HG02970 (cell line): ENCODE measurements around the gene PWWP2B.
"Not testable (repeated sequence)": the region's sequence is repeated elsewhere in the genome, so short reads cannot be mapped to it uniquely, and the experiment has no call there.

Source experiments
- ATAC-seq: cut with Tn5 transposase; IDR thresholded peaks from one replicate; pipeline ENCODE4 v1.9.1; 2021; ENCODE audit warnings: mild to moderate bottlenecking, moderate library complexity, moderate number of reproducible peaks; ENCODE audit not compliant: unreplicated experiment, low FRiP score

The PWWP2B gene

DNA sequence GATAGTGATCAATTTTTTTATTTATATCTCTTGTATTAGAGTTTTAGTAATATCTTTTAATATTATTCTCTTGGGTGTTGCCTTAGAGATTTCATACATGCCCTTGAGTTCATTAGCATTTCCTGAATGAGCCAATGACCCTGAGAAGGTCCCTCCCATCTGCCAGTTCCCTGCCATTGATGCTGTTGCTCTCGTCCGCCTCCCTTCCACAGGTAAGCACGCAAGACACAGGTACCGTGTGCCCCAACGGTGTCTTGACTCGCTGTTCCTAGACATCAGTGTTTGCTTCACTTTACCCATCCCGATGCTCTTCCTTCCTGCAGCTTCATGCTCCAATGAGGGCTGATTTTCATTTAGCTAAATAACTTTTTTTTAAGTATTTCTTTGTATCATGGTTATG lies 19.7 kb upstream of the PWWP2B start:
- ATAC-seq: no peak

DNA sequence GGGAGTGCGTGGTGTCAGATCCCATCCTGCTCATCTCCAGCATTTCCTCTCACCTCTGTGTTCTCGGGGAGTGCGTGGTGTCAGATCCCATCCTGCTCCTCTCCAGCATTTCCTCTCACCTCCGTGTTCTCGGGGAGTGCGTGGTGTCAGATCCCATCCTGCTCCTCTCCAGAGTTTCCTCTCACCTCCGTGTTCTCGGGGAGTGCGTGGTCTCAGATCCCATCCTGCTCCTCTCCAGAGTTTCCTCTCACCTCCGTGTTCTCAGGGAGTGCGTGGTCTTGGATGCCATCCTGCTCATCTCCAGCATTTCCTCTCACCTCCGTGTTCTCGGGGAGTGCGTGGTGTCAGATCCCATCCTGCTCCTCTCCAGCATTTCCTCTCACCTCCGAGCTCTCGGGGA lies 18.0 kb upstream of the PWWP2B start:
- ATAC-seq: not testable (repeated sequence)

DNA sequence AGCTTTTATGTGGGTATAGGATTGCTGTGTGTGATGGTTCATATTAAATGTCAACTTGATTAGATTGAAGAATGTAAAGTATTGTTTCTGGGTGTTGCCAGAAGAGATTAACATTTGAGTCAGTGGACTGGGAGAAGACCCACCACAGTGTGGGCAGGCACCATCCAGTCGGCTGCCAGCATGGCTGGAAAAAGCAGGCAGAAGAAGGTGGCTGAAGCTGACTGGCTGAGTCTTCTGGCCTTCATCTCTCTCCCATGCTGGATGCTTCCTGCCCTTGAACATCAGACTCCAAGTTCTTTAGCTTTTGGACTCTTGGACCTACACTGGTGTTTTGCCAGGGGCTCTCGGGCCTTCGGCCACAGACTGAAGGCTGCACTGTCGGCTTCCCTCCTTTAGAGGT lies 16.0 kb upstream of the PWWP2B start:
- ATAC-seq: not testable (repeated sequence)

DNA sequence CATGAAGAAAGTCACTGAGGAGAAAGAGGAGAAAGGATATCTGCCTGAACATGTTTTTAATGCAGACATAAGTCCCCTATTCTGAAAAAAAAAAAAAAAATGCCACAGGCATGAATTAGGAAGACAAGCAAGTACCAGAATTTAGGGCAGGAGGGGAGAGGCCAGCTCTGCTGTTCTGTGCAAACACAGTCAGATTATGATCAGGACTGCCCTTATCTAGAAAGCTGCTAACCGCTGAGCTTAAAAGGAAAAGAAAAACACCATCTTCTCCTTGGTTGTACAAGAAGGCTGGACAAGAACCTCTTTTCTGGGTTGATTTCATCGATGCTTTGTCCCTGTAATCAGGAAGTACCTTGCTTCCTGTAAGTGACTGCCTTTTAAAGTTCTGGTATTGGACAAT lies 15.3 kb upstream of the PWWP2B start:
- no peak for ATAC-seq

DNA sequence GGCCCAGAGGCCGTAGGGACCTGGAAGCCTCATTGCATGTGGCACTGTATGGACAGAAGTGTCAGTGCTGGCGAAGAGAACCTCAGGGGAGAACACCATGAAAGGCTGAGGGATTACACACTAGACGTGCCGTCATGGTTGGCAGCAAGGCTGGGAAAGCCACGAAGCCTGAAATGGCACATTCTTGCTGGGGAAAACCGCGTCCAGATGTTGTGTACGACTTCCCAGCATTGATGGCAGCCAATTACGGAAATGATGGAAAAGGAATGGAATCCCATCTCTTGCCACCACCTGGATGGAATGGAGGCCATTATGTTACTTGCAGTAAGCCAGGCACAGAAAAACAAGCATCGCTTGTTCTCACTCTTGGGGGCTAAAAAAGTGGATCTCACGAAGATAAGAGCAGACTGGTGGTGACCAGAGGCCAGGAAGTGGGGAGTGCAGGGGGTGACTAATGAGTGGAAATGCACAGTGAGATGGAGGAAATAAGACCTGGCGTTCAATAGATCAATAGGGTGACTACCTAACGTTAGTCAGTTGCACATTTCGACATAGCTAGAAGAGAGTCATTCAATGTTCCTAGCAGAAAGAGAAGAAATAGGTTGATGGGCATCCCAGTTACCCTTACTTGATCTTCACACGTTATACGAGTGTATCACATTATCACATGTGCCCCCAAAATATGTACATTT lies 14.6 kb upstream of the PWWP2B start:
- ATAC-seq: no peak

DNA sequence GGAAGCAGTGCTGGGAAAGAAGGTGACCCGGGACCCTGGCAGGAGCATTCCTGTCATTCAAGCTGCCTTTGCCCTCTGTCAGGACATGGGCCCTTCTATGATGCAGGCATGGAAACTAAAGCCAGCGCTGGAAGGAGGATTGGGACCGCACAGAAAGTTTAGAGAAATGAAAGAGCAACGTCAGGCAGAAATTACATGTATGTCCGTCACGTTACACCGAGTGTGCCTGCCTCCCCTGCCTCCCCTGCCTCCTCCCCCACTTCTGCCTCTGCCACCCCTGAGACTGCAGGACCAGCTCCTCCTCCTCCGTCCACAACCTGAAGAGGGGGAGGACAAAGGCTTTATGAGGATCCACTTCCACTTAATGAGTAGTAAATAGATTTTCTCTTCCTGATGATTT lies 13.9 kb upstream of the PWWP2B start:
- ATAC-seq: no peak

DNA sequence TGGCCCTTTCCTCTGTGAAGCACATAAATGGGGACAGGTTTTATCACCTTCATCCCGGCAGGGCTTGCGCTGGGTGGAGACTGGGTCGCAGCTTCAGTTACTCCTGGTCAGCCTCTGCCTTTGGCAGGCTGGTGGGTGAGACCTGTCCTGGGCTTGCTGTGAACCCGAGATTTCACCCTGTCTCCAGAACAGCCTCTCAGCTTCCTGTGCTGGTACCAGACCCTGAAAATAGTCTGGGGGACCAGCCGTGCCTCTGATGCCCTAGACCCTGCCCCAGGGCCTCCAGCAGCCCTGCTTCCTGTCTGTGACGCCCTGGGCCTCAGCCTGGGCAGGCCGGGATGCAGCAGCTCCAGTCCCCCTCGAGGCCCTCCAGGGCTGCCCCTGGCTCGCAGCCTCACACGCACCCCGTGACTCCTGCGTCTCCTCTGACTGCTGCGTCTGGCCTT lies 13.2 kb upstream of the PWWP2B start:
- ATAC-seq: no peak

DNA sequence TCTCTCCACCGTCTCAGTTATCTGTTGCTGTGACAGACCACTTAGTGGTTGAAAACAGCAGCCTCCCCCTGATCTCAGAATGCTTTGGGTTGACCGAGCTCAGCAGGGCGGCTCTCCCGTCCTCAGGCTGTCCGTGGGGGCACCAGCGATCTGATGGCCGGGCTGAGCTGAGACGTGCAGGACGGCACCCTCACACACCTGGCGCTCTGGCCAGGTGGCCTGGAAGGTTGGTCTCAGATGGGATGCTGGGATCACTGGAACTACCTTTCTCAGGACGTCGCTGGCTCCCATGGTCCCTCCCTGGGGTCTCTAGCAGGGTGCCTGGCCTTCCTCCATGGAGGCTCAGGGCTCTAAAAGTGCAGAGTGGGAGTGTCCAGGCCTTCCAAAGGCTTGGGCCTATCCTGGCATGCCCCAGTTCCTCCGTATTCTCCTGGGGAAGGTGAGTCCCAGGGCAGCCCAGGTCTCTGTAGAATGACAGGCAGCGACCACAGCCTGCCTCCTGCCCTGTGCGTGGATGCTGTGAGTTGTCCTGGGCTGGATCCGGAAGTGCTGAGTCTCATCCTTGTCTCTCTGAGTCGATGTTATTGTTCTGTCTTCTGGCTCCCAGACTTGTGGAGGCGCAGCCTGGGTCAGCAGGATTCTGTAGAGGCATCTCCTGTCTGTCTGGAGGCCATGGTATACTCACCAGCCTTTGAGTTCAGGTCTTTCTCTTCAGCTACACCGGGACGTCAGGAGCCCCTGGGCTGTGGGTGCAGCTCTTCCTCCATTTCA lies 12.2 kb upstream of the PWWP2B start:
- no peak for ATAC-seq

DNA sequence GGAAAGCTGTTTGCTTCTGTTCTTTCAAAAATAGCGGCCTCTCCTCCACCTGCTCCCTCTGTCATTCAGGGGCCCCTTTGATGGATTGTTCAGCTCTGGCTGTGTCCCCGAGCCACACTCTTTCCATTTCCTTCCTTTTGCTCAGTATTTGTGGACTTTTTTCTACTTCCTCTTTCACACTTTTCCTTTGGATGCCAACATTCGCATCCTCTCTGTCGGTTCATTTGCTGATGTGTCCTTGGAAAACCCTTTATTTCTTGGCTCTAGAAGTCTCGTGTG lies 11.7 kb upstream of the PWWP2B start:
- ATAC-seq: no peak

DNA sequence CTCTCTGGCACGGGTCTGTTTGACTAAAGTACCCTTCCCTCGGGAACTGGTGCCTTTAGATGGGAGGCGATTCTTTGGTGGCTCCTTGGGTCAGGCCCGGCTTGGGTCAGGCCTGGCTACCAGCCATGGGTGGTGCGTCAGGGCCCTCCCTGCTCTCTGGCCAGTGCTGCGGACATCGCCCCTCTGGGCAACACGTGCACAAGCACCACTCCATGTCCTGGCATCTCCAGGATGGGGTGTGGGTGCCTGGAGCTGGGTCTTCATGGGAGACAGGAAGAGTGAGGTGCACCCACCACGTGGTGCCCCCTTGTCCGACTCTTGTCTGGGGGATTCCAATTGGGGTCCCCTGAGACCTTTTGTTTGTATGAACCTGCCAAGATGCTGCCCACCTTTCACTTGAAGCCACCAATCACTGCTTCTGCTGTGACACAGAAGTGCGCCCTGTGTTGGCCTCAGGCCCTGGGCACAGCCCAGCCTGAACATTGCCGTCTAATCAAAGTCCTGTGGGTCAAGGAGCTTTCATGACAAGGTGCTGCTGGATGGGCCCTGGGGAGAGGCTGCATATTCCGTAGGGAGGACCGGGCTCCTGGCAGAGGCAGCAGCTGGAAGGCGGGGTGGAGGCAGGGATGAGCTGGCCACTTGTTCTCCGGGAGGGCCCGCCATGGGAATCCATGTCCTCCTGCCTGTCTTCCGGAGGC lies 11.1 kb upstream of the PWWP2B start:
- ATAC-seq: no peak

DNA sequence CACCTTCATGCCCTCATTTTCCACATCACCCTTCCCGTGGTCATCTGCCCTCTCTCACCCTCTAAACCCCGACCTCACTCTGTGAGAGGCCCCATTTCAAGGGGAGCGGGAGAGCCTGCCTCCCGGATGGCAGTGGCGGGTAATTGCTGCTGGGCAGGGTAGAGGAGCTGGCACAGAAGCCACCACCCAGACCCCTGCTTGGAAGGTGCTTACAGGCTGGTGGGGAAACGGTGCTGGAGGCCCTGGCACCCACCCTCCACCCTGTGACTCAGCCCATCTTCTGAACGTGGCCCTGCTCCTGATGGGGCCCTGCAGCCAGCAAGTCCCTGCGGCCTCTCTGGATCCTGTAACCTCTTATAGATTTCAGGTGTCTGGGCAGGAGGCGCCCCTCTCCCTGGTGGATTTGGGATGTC lies 10.6 kb upstream of the PWWP2B start:
- ATAC-seq: no peak

DNA sequence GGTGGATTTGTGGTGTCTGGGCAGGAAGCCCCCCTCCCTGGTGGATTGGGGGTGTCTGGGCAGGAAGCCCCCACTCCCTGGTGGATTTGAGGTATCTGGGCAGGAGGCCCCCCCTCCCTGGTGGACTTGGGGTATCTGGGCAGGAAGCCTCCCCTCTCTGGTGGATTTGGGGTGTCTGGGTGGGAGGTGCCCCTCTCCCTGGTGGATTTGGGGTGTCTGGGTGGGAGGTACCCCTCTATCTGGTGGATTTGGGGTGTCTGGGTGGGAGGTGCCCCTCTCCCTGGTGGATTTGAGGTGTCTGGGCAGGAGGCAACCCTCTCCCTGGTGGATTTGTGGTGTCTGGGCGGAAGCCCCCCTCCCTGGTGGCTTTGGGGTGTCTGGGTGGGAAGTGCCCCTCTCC lies 10.1 kb upstream of the PWWP2B start:
- not testable (repeated sequence) for ATAC-seq

DNA sequence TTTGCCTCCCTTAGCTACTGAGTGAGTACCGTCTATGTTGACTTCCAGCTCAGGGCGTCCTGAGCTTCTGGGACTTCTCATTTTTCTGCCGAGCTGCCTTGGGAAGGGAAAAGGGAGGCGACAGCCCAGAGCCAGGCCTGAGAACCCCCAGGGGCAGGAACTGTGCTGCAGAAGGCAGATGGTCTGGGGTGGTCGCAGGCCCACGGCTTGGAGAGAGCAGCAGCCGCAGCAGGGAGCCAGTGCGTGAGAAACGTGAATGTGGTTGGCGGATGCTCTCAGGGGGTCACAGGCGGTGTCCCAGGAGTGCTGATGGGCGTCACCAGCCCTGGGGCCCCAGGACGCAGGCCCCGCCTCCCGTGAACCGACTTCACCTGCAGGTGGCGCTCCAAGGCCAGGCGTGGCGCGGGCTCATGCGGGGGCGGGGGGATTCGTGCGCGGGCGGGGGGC lies 9.2 kb upstream of the PWWP2B start:
- no peak for ATAC-seq

DNA sequence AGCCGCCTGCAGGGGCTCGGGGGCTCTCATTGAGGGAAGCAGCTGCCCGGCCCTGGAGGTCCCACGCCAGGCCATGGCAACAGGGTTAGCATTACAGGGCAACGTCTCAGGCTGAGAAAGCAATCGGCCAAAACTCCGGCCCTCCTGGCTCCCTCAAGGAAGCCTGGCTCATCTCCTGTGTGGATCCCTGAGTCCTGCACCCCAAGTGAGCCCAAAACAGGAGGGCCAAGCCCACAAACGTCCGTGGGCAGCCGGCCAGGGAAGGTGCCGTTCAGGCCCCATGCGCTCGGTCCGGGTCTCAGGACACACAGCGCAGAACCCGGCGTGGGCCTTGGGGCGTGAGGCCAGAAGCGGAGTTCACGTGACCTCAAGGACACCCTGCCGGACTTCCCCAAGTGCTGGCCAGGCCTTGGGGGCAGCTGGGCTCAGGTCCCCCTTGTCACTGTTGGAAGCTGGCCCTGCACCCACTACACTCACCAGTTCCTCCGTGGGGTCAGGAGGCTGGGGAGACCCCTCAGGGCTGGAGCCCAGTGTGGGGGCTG lies 8.0 kb upstream of the PWWP2B start:
- no peak for ATAC-seq

DNA sequence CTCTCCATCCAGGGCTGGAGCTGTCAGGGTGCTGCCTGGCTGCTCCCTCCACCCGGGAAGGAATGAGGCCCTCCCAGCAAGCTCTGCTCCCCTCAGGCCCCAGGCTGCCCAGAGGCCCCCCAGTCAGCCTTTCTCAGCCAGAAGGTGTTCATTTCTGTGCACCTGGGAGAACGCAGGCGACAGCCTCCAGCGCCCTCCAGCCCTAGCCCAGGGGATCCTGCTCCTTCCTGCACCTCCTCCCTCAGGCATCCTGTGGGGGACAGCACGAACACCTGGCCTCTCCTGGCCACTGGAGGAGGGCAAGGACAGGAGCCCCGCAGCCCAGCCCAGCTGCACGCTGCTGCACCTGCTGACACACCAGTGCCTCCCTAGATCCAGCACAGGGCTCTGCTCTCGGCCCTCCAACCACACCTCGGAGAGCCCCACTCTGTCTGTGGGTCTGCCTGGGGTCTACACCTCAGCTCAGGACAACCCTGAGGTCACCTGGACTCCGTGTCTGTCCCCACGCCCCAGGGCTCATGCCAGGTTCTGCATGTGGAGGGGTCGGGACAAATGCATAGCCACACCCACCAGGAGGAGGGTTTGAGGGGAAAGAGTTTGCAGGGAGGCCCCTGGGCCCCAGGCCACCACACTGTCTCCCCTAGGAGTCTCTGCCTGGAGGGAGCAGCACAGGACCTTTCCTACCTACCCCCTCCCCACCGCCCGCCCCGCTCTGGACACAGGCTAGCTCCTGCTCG lies 7.4 kb upstream of the PWWP2B start:
- no peak for ATAC-seq

DNA sequence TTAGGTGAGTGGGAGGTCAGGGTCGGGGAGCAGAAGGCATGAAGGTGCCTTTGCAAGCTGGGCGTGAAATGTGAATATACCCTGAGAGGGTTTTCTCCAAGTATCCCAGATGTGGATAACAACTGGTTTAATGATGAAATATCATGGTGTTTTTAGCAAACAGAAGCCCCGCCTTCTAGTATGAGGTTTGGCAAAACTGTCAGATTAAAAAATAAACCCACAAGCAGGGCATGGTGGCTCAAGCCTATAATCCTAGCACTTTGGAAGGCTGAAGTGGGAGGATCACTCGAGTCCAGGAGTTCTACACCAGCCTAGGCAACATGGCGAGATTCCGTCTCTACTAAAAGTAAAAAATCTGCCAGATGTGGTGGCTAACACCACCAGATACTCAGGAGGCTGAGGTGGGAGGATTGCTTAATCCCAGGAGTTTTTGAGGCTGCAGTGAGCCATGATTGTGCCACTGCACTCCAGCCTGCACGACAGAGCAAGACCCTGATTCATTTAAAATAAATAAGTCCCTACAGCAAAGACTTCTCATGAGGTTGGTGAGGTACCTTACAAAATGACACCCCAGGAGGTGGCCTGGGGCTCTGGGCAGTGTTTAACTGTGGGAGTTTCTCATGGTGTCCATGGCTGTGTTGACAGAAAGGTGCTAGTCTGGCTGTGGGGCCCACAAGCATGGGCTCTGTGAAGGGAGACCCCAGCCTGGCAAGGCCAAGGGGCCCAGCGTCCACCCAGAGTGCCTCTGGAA lies 6.7 kb upstream of the PWWP2B start:
- ATAC-seq: no peak

DNA sequence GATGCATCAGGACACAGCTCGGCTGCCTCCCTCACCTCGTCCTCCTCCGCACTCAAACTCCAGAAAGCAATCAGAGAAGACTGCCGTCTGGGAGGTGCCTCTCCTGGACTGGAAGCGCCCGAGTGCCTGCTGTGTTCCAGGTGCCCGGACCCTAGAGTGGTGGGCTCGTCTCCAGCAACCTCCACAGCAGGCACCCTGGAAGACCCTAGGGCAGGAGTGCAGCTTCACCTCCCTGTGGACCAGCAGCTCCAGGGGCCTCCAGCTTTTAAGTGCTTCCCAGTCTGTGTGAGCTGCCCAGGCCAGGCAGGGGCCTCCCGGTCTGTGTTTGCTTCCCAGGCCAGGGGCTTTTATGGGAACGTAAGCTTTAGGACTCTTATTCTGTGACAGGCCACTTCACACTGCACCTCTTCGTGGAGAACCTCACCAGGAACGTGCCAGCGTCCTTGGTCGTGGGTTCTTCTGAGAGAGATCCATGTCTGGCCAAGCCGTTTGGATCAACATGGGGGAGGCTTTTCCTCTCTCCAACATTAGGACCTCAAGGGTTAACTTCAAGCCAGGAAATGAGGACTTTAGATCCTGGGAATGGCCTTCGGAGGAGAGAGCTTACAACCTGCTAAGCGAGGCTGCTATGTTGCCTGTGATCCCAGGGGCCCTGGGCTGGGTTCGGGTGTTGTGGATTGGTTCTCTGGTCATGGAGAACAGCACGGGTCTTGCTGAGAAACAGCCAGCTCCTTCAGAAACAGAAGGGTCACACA lies 5.9 kb upstream of the PWWP2B start:
- no peak for ATAC-seq

DNA sequence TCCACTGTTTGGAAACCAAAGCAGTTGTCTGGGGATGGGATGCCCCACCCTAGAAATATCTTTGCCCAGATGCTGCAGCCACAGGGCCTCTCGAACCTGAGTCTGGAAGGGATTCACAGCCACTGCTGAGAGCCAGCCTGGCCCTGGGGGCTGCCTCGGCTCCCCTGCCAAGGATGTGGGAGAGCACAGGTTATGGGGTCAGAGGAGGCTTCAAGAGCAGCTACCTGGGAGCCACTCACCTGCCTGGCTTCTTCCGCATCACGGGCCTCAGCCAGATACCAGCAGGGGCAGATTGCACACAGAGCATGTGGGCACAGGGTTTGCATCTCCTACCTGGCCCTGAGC lies 5.4 kb upstream of the PWWP2B start:
- ATAC-seq: no peak

DNA sequence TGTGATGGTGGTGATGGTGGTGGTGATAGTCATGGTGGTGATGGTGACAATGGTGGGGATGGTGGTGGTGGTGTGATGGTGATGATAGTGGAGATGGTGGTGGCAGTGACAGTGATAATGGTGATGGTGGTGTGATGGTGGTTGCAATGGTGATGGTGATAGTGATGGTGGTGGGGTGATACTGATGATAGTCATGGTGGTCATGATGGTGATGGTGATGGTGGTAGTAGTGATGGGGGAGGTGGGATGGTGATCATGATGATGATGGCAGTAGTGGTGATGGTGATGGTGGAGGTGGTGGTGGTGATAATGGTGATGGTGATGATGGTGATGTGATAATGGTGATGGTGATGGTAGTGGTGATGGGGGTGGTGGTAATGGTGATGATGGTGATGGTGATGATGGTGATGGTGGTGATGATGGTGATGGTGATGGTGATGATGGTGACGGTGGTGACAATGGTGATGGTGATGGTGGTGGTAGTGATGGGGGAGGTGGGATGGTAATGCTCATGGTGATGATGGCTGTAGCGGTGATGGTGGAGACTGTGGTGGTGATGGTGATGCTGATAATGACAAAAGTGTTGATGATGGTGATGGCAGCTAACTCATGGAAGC lies 4.7 kb upstream of the PWWP2B start:
- no peak for ATAC-seq
